Measurements from ENCODE around the gene CYB561D1.

The CYB561D1 gene

GRCh38 chr1:109499661-109500536 is 6.0 kb downstream of the CYB561D1 start:
- in situ Hi-C loops (cut with MboI; ENCODE audit: low sequenced_read_pairs): loop anchor here (5.0 kb wide), 1 partner anchor 37 kb away; the partner anchor contains the start of gene GPR61

- in situ Hi-C loops (cut with MboI; ENCODE audit: low sequenced_read_pairs): no loop called here
These were observed 7.1 kb downstream of the CYB561D1 start for GRCh38 chr1:109500941-109501381.

GRCh38 chr1:109501644-109502363 is 7.9 kb downstream of the CYB561D1 start:
- in situ Hi-C loops (cut with MboI; ENCODE audit: low sequenced_read_pairs): no loop called here

- in situ Hi-C loops (cut with MboI; ENCODE audit: low sequenced_read_pairs): no loop called here
These were observed 8.5 kb downstream of the CYB561D1 start for GRCh38 chr1:109502364-109502851.

GRCh38 chr1:109503935-109504334 is 10.0 kb downstream of the CYB561D1 start:
- in situ Hi-C loops (cut with MboI; ENCODE audit: low sequenced_read_pairs): no loop called here

GRCh38 chr1:109504974-109505373 is 11.1 kb downstream of the CYB561D1 start:
- in situ Hi-C loops (cut with MboI; ENCODE audit: low sequenced_read_pairs): no loop called here

- in situ Hi-C loops (cut with MboI; ENCODE audit: low sequenced_read_pairs): no loop called here
These were observed 14.3 kb downstream of the CYB561D1 start for GRCh38 chr1:109508001-109508872.

GRCh38 chr1:109508873-109509175 is 14.9 kb downstream of the CYB561D1 start:
- in situ Hi-C loops (cut with MboI; ENCODE audit: low sequenced_read_pairs): no loop called here

GRCh38 chr1:109509176-109510134 is 15.6 kb downstream of the CYB561D1 start, which contains the start of gene AMIGO1:
TSS of gene AMIGO1 (minus strand) at chr1:109509727. CDS start at chr1:109508912, 815 bp downstream.
- in situ Hi-C loops (cut with MboI; ENCODE audit: low sequenced_read_pairs): no loop called here

GRCh38 chr1:109513110-109513710 is 19.3 kb downstream of the CYB561D1 start:
- in situ Hi-C loops (cut with MboI; ENCODE audit: low sequenced_read_pairs): no loop called here

GRCh38 chr1:109514846-109515245 is 21.0 kb downstream of the CYB561D1 start:
- in situ Hi-C loops (cut with MboI; ENCODE audit: low sequenced_read_pairs): no loop called here

GRCh38 chr1:109516872-109517271 is 23.0 kb downstream of the CYB561D1 start:
- in situ Hi-C loops (cut with MboI; ENCODE audit: low sequenced_read_pairs): no loop called here

- in situ Hi-C loops (cut with MboI; ENCODE audit: low sequenced_read_pairs): no loop called here
These were observed 23.4 kb downstream of the CYB561D1 start for GRCh38 chr1:109517337-109517736.

GRCh38 chr1:109521002-109521951 is 27.4 kb downstream of the CYB561D1 start:
- in situ Hi-C loops (cut with MboI; ENCODE audit: low sequenced_read_pairs): no loop called here

- in situ Hi-C loops (cut with MboI; ENCODE audit: low sequenced_read_pairs): no loop called here
These were observed 28.1 kb downstream of the CYB561D1 start for GRCh38 chr1:109522026-109522425.

- in situ Hi-C loops (cut with MboI; ENCODE audit: low sequenced_read_pairs): no loop called here
These were observed 29.8 kb downstream of the CYB561D1 start for GRCh38 chr1:109523706-109524105.

- in situ Hi-C loops (cut with MboI; ENCODE audit: low sequenced_read_pairs): loop anchor here (25.0 kb wide), 1 partner anchor 460 kb away; the partner anchor contains the start of gene AHCYL1
These were observed 33.4 kb downstream of the CYB561D1 start for GRCh38 chr1:109527098-109527811.

All from HL-60/S4 treated with phorbol 12-myristate 13-acetate at 8.2 ng/mL for 4 days and 3 days (cell line).